Activated naive CD4-positive, alpha-beta T cell treated with anti-CD3 and anti-CD28 coated beads, Interleukin-2, amount 50 U/mL, for 24 hours (primary cell): Measurements from ENCODE around the gene UBIAD1.
A peak's percentile ranks its signal among the peaks of the same experiment; 100 is the strongest.

ENCODE experiments used
- H3K27ac Mint-ChIP-seq: one replicate; pipeline ENCODE4 v1.8.0; 2021; ENCODE audit warnings: mild to moderate bottlenecking, mixed read lengths
- H3K27me3 Mint-ChIP-seq: one replicate; pipeline ENCODE4 v1.8.0; 2021; ENCODE audit warnings: mixed read lengths
- H3K36me3 Mint-ChIP-seq: one replicate; pipeline ENCODE4 v1.8.0; 2021; ENCODE audit warnings: mixed read lengths
- H3K4me1 Mint-ChIP-seq: one replicate; pipeline ENCODE4 v1.8.0; 2021; ENCODE audit warnings: mixed read lengths
- H3K4me3 Mint-ChIP-seq: one replicate; pipeline ENCODE4 v1.8.0; 2021; ENCODE audit warnings: mild to moderate bottlenecking, mixed read lengths
- H3K9me3 Mint-ChIP-seq: one replicate; pipeline ENCODE4 v1.8.0; 2021; ENCODE audit warnings: mixed read lengths

The UBIAD1 gene

GRCh38 chr1:11318982-11319381 lies 46.0 kb downstream of the UBIAD1 start:
- Mint-ChIP-seq H3K4me3 (no peak overlapping the region), H3K27ac (no peak overlapping the region), H3K27me3 (no peaks in the 10 kb centered on the region), H3K36me3 (no peaks in the 10 kb centered on the region), H3K4me1 (peaks cover 6% of the 10 kb centered on the region), H3K9me3 (no peaks in the 10 kb centered on the region)

- Mint-ChIP-seq H3K36me3 (no peaks in the 10 kb centered on the region), H3K4me1 (peaks cover 6% of the 10 kb centered on the region), H3K27me3 (no peaks in the 10 kb centered on the region), H3K27ac (peak overlapping the region; percentile 87), H3K9me3 (no peaks in the 10 kb centered on the region), H3K4me3 (no peak overlapping the region)
Measured at GRCh38 chr1:11320153-11320936, 47.3 kb downstream of the UBIAD1 start.

- Mint-ChIP-seq H3K9me3 (no peaks in the 10 kb centered on the region), H3K27ac (no peak overlapping the region), H3K4me1 (peaks cover 6% of the 10 kb centered on the region), H3K36me3 (no peaks in the 10 kb centered on the region), H3K4me3 (no peak overlapping the region), H3K27me3 (no peaks in the 10 kb centered on the region)
Measured at GRCh38 chr1:11321656-11322491, 48.9 kb downstream of the UBIAD1 start.

GRCh38 chr1:11324567-11325165 lies 51.7 kb downstream of the UBIAD1 start:
- Mint-ChIP-seq H3K27me3 (no peaks in the 10 kb centered on the region), H3K36me3 (no peaks in the 10 kb centered on the region), H3K9me3 (no peaks in the 10 kb centered on the region), H3K27ac (no peak overlapping the region), H3K4me1 (peaks cover 6% of the 10 kb centered on the region), H3K4me3 (no peak overlapping the region)

- H3K4me1 Mint-ChIP-seq: no peaks in the 10 kb centered on the region
- H3K27me3 Mint-ChIP-seq: no peaks in the 10 kb centered on the region
- no peak overlapping the region for H3K4me3 Mint-ChIP-seq
- H3K36me3 Mint-ChIP-seq: no peaks in the 10 kb centered on the region
- no peaks in the 10 kb centered on the region for H3K9me3 Mint-ChIP-seq
- no peak overlapping the region for H3K27ac Mint-ChIP-seq
Measured at GRCh38 chr1:11326070-11326469, 53.1 kb downstream of the UBIAD1 start.

- H3K4me1 Mint-ChIP-seq: no peaks in the 10 kb centered on the region
- H3K27ac Mint-ChIP-seq: no peak overlapping the region
- no peaks in the 10 kb centered on the region for H3K27me3 Mint-ChIP-seq
- no peak overlapping the region for H3K4me3 Mint-ChIP-seq
- no peaks in the 10 kb centered on the region for H3K9me3 Mint-ChIP-seq
- H3K36me3 Mint-ChIP-seq: no peaks in the 10 kb centered on the region
Measured at GRCh38 chr1:11328444-11328843, 55.4 kb downstream of the UBIAD1 start.

- H3K4me3 Mint-ChIP-seq: no peak overlapping the region
- H3K4me1 Mint-ChIP-seq: no peaks in the 10 kb centered on the region
- no peaks in the 10 kb centered on the region for H3K9me3 Mint-ChIP-seq
- H3K27me3 Mint-ChIP-seq: no peaks in the 10 kb centered on the region
- no peaks in the 10 kb centered on the region for H3K36me3 Mint-ChIP-seq
- no peak overlapping the region for H3K27ac Mint-ChIP-seq
Measured at GRCh38 chr1:11330411-11330810, 57.4 kb downstream of the UBIAD1 start.

GRCh38 chr1:11331036-11331944 lies 58.3 kb downstream of the UBIAD1 start:
- H3K4me3 Mint-ChIP-seq: no peak overlapping the region
- no peak overlapping the region for H3K27ac Mint-ChIP-seq
- no peaks in the 10 kb centered on the region for H3K36me3 Mint-ChIP-seq
- H3K27me3 Mint-ChIP-seq: no peaks in the 10 kb centered on the region
- no peaks in the 10 kb centered on the region for H3K4me1 Mint-ChIP-seq
- H3K9me3 Mint-ChIP-seq: no peaks in the 10 kb centered on the region

- H3K4me1 Mint-ChIP-seq: no peaks in the 10 kb centered on the region
- no peak overlapping the region for H3K27ac Mint-ChIP-seq
- no peaks in the 10 kb centered on the region for H3K27me3 Mint-ChIP-seq
- no peak overlapping the region for H3K4me3 Mint-ChIP-seq
- H3K36me3 Mint-ChIP-seq: no peaks in the 10 kb centered on the region
- no peaks in the 10 kb centered on the region for H3K9me3 Mint-ChIP-seq
Measured at GRCh38 chr1:11331945-11332546, 59.0 kb downstream of the UBIAD1 start.

GRCh38 chr1:11333631-11334030 lies 60.6 kb downstream of the UBIAD1 start:
- peaks cover 9% of the 10 kb centered on the region for H3K4me1 Mint-ChIP-seq

GRCh38 chr1:11334261-11334804 lies 61.3 kb downstream of the UBIAD1 start:
- Mint-ChIP-seq H3K36me3 (no peaks in the 10 kb centered on the region), H3K27me3 (no peaks in the 10 kb centered on the region), H3K27ac (no peak overlapping the region), H3K9me3 (no peaks in the 10 kb centered on the region), H3K4me3 (no peak overlapping the region), H3K4me1 (peaks cover 16% of the 10 kb centered on the region)

More at GRCh38 chr1:11333631-11334030, 60.6 kb downstream of the UBIAD1 start:
- no peaks in the 10 kb centered on the region for H3K36me3 Mint-ChIP-seq
- H3K4me3 Mint-ChIP-seq: no peak overlapping the region
- H3K27ac Mint-ChIP-seq: no peak overlapping the region
- H3K27me3 Mint-ChIP-seq: no peaks in the 10 kb centered on the region
- no peaks in the 10 kb centered on the region for H3K9me3 Mint-ChIP-seq

GRCh38 chr1:11334821-11335220 lies 61.8 kb downstream of the UBIAD1 start:
- H3K27me3 Mint-ChIP-seq: no peaks in the 10 kb centered on the region
- H3K27ac Mint-ChIP-seq: no peak overlapping the region
- no peak overlapping the region for H3K4me3 Mint-ChIP-seq
- no peaks in the 10 kb centered on the region for H3K9me3 Mint-ChIP-seq
- H3K4me1 Mint-ChIP-seq: peaks cover 21% of the 10 kb centered on the region
- no peaks in the 10 kb centered on the region for H3K36me3 Mint-ChIP-seq

GRCh38 chr1:11335417-11336056 lies 62.5 kb downstream of the UBIAD1 start:
- no peaks in the 10 kb centered on the region for H3K27me3 Mint-ChIP-seq
- no peaks in the 10 kb centered on the region for H3K36me3 Mint-ChIP-seq
- peaks cover 24% of the 10 kb centered on the region for H3K4me1 Mint-ChIP-seq
- H3K9me3 Mint-ChIP-seq: no peaks in the 10 kb centered on the region
- no peak overlapping the region for H3K27ac Mint-ChIP-seq
- no peak overlapping the region for H3K4me3 Mint-ChIP-seq

GRCh38 chr1:11337580-11338073 lies 64.6 kb downstream of the UBIAD1 start:
- Mint-ChIP-seq H3K27ac (no peak overlapping the region), H3K4me1 (peaks cover 24% of the 10 kb centered on the region), H3K36me3 (no peaks in the 10 kb centered on the region), H3K27me3 (no peaks in the 10 kb centered on the region), H3K9me3 (no peaks in the 10 kb centered on the region), H3K4me3 (no peak overlapping the region)
